ENCODE results near the gene XRCC1.

Gene XRCC1

DNA sequence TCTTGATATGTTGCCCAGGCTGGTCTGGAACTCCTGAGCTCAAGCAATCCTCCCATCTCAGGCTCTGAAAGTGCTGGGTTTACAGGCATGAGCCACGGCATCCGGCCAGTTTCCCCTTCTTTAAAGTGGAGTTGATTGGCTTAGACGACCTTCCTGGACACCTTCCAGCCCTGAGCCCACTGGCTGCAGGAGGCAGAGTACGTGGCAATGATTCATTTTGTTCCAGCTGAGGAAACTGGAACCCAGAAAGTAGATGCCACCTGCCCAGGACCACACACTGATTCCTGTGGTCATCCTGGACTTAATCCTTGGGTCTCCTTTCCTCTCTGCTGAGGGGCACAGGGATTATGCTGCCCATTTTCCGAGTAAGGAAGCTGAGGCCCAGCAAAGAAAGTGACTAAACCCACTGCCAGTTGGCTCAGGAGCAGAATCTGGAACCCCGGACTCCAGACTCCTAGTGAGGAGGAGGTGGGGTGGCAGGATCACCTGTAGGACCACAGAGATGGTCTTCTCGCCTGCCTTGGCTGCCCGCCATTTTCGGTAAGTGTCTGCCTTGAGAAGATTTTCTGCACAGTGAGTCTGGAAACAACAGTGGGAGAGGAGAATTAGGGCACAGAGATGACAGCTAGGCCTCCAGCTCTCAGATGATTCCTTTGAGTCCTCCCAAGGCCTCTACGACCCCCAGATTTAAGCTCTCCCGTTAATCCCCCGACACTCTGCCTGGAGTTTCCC, 737 bp downstream of the XRCC1 start:
- peak overlapping the region; percentile 82 to 93 for H3K4me3 ChIP-seq (ENCODE audit: low read length in 2 of 2)
- no peak overlapping the region for H3K23ac ChIP-seq (ENCODE audit: low read depth, low read length, poor library complexity)
- H3K9ac ChIP-seq (ENCODE audit: low read depth, low read length, poor library complexity), result peak overlapping the region; percentile 73
- H4K91ac ChIP-seq (ENCODE audit: low read depth, low read length, poor library complexity), result no peak overlapping the region
- no peak overlapping the region for H3K18ac ChIP-seq (ENCODE audit: low read length)
- WGBS, 2 donors (ENCODE audit: extremely low coverage in 2 of 2, insufficient read length in 2 of 2, insufficient replicate concordance in 1 of 2), result no CpG with 5 or more reads among the region's 12 CpGs
- H3K27me3 ChIP-seq (ENCODE audit: control insufficient read depth in 3 of 3, insufficient read depth in 3 of 3, low read depth in 1 of 3, low read length in 3 of 3), result no peaks in the 10 kb centered on the region
- H3K4ac ChIP-seq (ENCODE audit: low read length), result no peak overlapping the region
- no peak overlapping the region for H3K14ac ChIP-seq (ENCODE audit: low read length)
- H2BK120ac ChIP-seq (ENCODE audit: low read depth, low read length), result no peak overlapping the region
- H2AFZ ChIP-seq (ENCODE audit: low read length), result peak overlapping the region; percentile 82
- H3K4me2 ChIP-seq (ENCODE audit: insufficient read depth, low read length, poor library complexity, severe bottlenecking), result peak overlapping the region; percentile 75
- no peak overlapping the region for H3K27ac ChIP-seq (replicated peaks; ENCODE audit: low read length)
- peak overlapping the region; percentile 84 for H2BK5ac ChIP-seq (ENCODE audit: low read length)
- H2AK5ac ChIP-seq (ENCODE audit: low read depth, low read length), result peak overlapping the region; percentile 80
- peaks cover 4% of the 10 kb centered on the region for H3K79me1 ChIP-seq (ENCODE audit: low read depth, low read length)
- H2BK12ac ChIP-seq (ENCODE audit: low read length), result no peak overlapping the region
- H3K9me3 ChIP-seq (replicated peaks in 1 of 2; ENCODE audit: control insufficient read depth in 2 of 2, insufficient read depth in 1 of 2, low read depth in 1 of 2, low read length in 2 of 2), result no peaks in the 10 kb centered on the region
- H2BK15ac ChIP-seq (ENCODE audit: low read length), result peak overlapping the region; percentile 28
- peaks cover 6 to 42% of the 10 kb centered on the region in 2 donors for H3K36me3 ChIP-seq (replicated peaks in 1 of 2; ENCODE audit: control insufficient read depth in 2 of 2, insufficient read depth in 2 of 2, low read length in 2 of 2)
- no peak for DNase-seq (ENCODE audit: low spot score)
- peaks cover 8 to 10% of the 10 kb centered on the region in 2 donors for H3K4me1 ChIP-seq (ENCODE audit: control insufficient read depth in 2 of 2, insufficient read depth in 1 of 2, low read depth in 1 of 2, low read length in 2 of 2)
- H4K8ac ChIP-seq (ENCODE audit: low read depth, low read length), result no peak overlapping the region

DNA sequence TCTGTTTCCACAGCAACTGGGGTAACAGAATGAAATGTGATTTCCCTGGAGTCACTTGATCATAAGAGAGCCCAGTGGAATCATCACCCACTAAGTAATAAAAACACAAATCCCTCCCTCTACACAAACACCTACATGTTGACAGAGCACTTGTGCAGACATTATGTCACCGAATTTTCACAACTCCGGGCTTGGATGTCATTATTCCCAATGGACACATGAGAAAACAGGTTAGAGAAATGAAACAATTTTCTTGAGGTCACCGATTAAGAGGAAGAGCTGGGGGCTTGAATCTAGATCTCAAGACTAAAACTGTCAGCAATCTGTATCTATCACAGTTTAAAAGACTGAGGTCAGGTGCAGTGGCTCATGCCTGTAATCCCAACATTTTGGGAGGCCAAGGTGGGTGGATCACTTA, 3.1 kb downstream of the XRCC1 start:
- H4K8ac ChIP-seq (ENCODE audit: low read depth, low read length), result no peak overlapping the region
- no CpG with 5 or more reads among the region's 3 CpGs for WGBS, 2 donors (ENCODE audit: extremely low coverage in 2 of 2, insufficient read length in 2 of 2, insufficient replicate concordance in 1 of 2)
- H3K14ac ChIP-seq (ENCODE audit: low read length), result no peak overlapping the region
- peaks cover 6 to 53% of the 10 kb centered on the region in 2 donors for H3K36me3 ChIP-seq (replicated peaks in 1 of 2; ENCODE audit: control insufficient read depth in 2 of 2, insufficient read depth in 2 of 2, low read length in 2 of 2)
- peaks cover 8 to 10% of the 10 kb centered on the region in 2 donors for H3K4me1 ChIP-seq (ENCODE audit: control insufficient read depth in 2 of 2, insufficient read depth in 1 of 2, low read depth in 1 of 2, low read length in 2 of 2)
- no peak overlapping the region for H2BK15ac ChIP-seq (ENCODE audit: low read length)
- H3K27me3 ChIP-seq (ENCODE audit: control insufficient read depth in 3 of 3, insufficient read depth in 3 of 3, low read depth in 1 of 3, low read length in 3 of 3), result no peaks in the 10 kb centered on the region
- H3K27ac ChIP-seq (replicated peaks; ENCODE audit: low read length), result no peak overlapping the region
- no peak overlapping the region for H2BK5ac ChIP-seq (ENCODE audit: low read length)
- H3K18ac ChIP-seq (ENCODE audit: low read length), result no peak overlapping the region
- H3K4me3 ChIP-seq (ENCODE audit: low read length in 2 of 2), result no peak overlapping the region
- H3K9me3 ChIP-seq (replicated peaks in 1 of 2; ENCODE audit: control insufficient read depth in 2 of 2, insufficient read depth in 1 of 2, low read depth in 1 of 2, low read length in 2 of 2), result no peaks in the 10 kb centered on the region
- no peak for DNase-seq (ENCODE audit: low spot score)
- no peak overlapping the region for H2AFZ ChIP-seq (ENCODE audit: low read length)
- H3K4me2 ChIP-seq (ENCODE audit: insufficient read depth, low read length, poor library complexity, severe bottlenecking), result no peak overlapping the region
- no peak overlapping the region for H2BK120ac ChIP-seq (ENCODE audit: low read depth, low read length)
- no peak overlapping the region for H3K9ac ChIP-seq (ENCODE audit: low read depth, low read length, poor library complexity)
- no peak overlapping the region for H2BK12ac ChIP-seq (ENCODE audit: low read length)
- no peak overlapping the region for H2AK5ac ChIP-seq (ENCODE audit: low read depth, low read length)
- no peak overlapping the region for H4K91ac ChIP-seq (ENCODE audit: low read depth, low read length, poor library complexity)
- H3K23ac ChIP-seq (ENCODE audit: low read depth, low read length, poor library complexity), result no peak overlapping the region
- no peak overlapping the region for H3K4ac ChIP-seq (ENCODE audit: low read length)
- H3K79me1 ChIP-seq (ENCODE audit: low read depth, low read length), result peaks cover 4% of the 10 kb centered on the region

DNA sequence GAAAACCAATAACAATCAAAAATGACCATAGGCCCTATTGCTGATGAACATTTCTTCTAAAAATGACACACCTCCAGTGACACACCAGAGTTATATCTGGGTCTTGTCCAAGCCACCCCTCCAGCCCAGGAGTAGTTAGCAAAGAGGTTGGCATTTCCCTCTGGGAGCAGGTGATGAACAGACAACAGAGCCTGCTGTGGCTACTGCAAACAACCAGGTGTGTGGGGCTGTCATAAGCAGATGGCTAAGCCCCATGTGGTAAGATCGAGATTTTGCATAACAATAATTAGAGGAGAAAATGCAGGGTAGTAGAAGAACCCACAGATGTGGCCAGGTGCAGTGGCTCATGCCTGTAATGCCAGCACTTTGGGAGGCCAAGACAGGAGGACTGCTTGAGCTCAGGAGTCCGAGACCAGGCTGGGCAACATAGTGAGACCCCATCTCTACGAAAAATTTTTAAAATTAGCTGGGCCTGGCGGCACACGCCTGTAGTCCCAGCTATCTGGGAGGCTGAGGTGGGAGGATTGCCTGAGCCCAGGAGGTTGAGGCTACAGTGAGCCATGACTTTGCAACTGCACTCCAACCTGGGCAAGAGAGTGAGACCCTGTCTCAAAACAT, 5.0 kb downstream of the XRCC1 start:
- Histone ChIP-seq H2BK12ac (ENCODE audit: low read length) (no peak overlapping the region), H4K8ac (ENCODE audit: low read depth, low read length) (no peak overlapping the region), H3K4me1 (ENCODE audit: control insufficient read depth in 2 of 2, insufficient read depth in 1 of 2, low read depth in 1 of 2, low read length in 2 of 2) (peaks cover 4 to 6% of the 10 kb centered on the region in 2 donors), H3K79me1 (ENCODE audit: low read depth, low read length) (peaks cover 4% of the 10 kb centered on the region), H3K23ac (ENCODE audit: low read depth, low read length, poor library complexity) (no peak overlapping the region), H2BK15ac (ENCODE audit: low read length) (no peak overlapping the region), H4K91ac (ENCODE audit: low read depth, low read length, poor library complexity) (no peak overlapping the region), H2BK5ac (ENCODE audit: low read length) (no peak overlapping the region), H3K36me3 (replicated peaks in 1 of 2; ENCODE audit: control insufficient read depth in 2 of 2, insufficient read depth in 2 of 2, low read length in 2 of 2) (peaks cover 6 to 58% of the 10 kb centered on the region in 2 donors), H3K27ac (replicated peaks; ENCODE audit: low read length) (no peak overlapping the region), H2BK120ac (ENCODE audit: low read depth, low read length) (no peak overlapping the region), H3K27me3 (ENCODE audit: control insufficient read depth in 3 of 3, insufficient read depth in 3 of 3, low read depth in 1 of 3, low read length in 3 of 3) (no peaks in the 10 kb centered on the region), H3K18ac (ENCODE audit: low read length) (no peak overlapping the region), H3K4me3 (ENCODE audit: low read length in 2 of 2) (no peak overlapping the region), H3K14ac (ENCODE audit: low read length) (no peak overlapping the region), H3K9me3 (replicated peaks in 1 of 2; ENCODE audit: control insufficient read depth in 2 of 2, insufficient read depth in 1 of 2, low read depth in 1 of 2, low read length in 2 of 2) (no peaks in the 10 kb centered on the region), H3K9ac (ENCODE audit: low read depth, low read length, poor library complexity) (no peak overlapping the region), H2AK5ac (ENCODE audit: low read depth, low read length) (no peak overlapping the region), H3K4ac (ENCODE audit: low read length) (no peak overlapping the region), H2AFZ (ENCODE audit: low read length) (no peak overlapping the region), H3K4me2 (ENCODE audit: insufficient read depth, low read length, poor library complexity, severe bottlenecking) (no peak overlapping the region)
- no peak for DNase-seq (ENCODE audit: low spot score)
- WGBS, 2 donors (ENCODE audit: extremely low coverage in 2 of 2, insufficient read length in 2 of 2, insufficient replicate concordance in 1 of 2), result no CpG with 5 or more reads among the region's 5 CpGs

DNA sequence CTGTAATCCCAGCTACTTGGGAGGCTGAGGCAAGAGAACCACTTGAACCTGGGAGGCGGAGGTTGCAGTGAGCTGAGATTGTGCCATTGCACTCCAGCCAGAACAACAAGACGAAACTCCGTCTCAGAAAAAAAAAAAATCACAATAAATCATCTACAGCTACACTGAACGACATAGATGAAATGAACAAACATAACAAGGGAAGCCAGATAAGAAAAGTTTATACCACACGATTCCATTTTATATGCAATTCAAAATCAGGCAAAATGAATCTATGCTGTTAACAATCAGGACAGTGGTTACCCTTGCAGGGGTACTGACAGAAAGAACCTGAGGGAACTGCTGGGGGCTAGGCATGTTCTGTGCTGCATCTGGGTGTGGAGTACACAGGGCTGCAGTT, 5.7 kb downstream of the XRCC1 start:
- Histone ChIP-seq H2AK5ac (ENCODE audit: low read depth, low read length) (no peak overlapping the region), H3K9me3 (replicated peaks in 1 of 2; ENCODE audit: control insufficient read depth in 2 of 2, insufficient read depth in 1 of 2, low read depth in 1 of 2, low read length in 2 of 2) (no peaks in the 10 kb centered on the region), H2AFZ (ENCODE audit: low read length) (no peak overlapping the region), H3K27ac (replicated peaks; ENCODE audit: low read length) (no peak overlapping the region), H3K4me3 (ENCODE audit: low read length in 2 of 2) (no peak overlapping the region), H3K4me1 (ENCODE audit: control insufficient read depth in 2 of 2, insufficient read depth in 1 of 2, low read depth in 1 of 2, low read length in 2 of 2) (peaks cover 3% of the 10 kb centered on the region in 2 donors), H2BK15ac (ENCODE audit: low read length) (no peak overlapping the region), H3K4me2 (ENCODE audit: insufficient read depth, low read length, poor library complexity, severe bottlenecking) (no peak overlapping the region), H3K27me3 (ENCODE audit: control insufficient read depth in 3 of 3, insufficient read depth in 3 of 3, low read depth in 1 of 3, low read length in 3 of 3) (no peaks in the 10 kb centered on the region), H3K4ac (ENCODE audit: low read length) (no peak overlapping the region), H2BK12ac (ENCODE audit: low read length) (no peak overlapping the region), H3K18ac (ENCODE audit: low read length) (no peak overlapping the region), H4K91ac (ENCODE audit: low read depth, low read length, poor library complexity) (no peak overlapping the region), H3K14ac (ENCODE audit: low read length) (no peak overlapping the region), H2BK5ac (ENCODE audit: low read length) (no peak overlapping the region), H3K23ac (ENCODE audit: low read depth, low read length, poor library complexity) (no peak overlapping the region), H3K79me1 (ENCODE audit: low read depth, low read length) (peaks cover 3% of the 10 kb centered on the region), H3K9ac (ENCODE audit: low read depth, low read length, poor library complexity) (no peak overlapping the region), H4K8ac (ENCODE audit: low read depth, low read length) (no peak overlapping the region), H3K36me3 (replicated peaks in 1 of 2; ENCODE audit: control insufficient read depth in 2 of 2, insufficient read depth in 2 of 2, low read length in 2 of 2) (peaks cover 6 to 60% of the 10 kb centered on the region in 2 donors), H2BK120ac (ENCODE audit: low read depth, low read length) (no peak overlapping the region)
- no CpG with 5 or more reads among the region's 5 CpGs for WGBS, 2 donors (ENCODE audit: extremely low coverage in 2 of 2, insufficient read length in 2 of 2, insufficient replicate concordance in 1 of 2)
- no peak for DNase-seq (ENCODE audit: low spot score)
